Measurements from ENCODE around the gene MSTO1. TPM values are rescaled to one million over a fixed set of nuclear protein-coding genes. Genes with fewer than 3 reads are reported as not detected.
"Not testable (repeated sequence)": the region's sequence is repeated elsewhere in the genome, so short reads cannot be mapped to it uniquely, and the experiment has no call there.

Gene MSTO1
- total RNA-seq (12.8 TPM), polyA plus RNA-seq (26.0 TPM)
- long read RNA-seq, donor 1, partial matches to known transcripts: 0 of 1 reads
- long read RNA-seq, donor 1, other reads (novel, unspliced or antisense): 0 of 1 reads
- long read RNA-seq, donor 2, partial matches to known transcripts: 0 of 3 reads
- long read RNA-seq, donor 2, other reads (novel, unspliced or antisense): 0 of 3 reads
- long read RNA-seq, donor 3: 0 reads
- long read RNA-seq, donor 4: 0 reads
- long read RNA-seq, donor 5, partial matches to known transcripts: 0 of 3 reads
- long read RNA-seq, donor 5, other reads (novel, unspliced or antisense): 0 of 3 reads
- long read RNA-seq, donor 6, partial matches to known transcripts: 0 of 3 reads
- long read RNA-seq, donor 6, other reads (novel, unspliced or antisense): 0 of 3 reads
- long read RNA-seq, donor 7, partial matches to known transcripts: 0 of 2 reads
- long read RNA-seq, donor 7, other reads (novel, unspliced or antisense): 0 of 2 reads
- long read RNA-seq, donor 8: 0 reads
- long read RNA-seq, donor 9: 0 reads
- long read RNA-seq, donor 10, partial matches to known transcripts: 0 of 3 reads
- long read RNA-seq, donor 10, other reads (novel, unspliced or antisense): 0 of 3 reads

- Histone ChIP-seq H3K27me3 (ENCODE audit: control insufficient read depth in 2 of 2, insufficient read depth in 1 of 2, low read length in 1 of 2) (no peaks in the 10 kb centered on the region), H3K4me3 (ENCODE audit: low read length in 2 of 2) (peak within 1 kb of the TSS; percentile 55 to 56), H3K27ac (ENCODE audit: low read depth in 1 of 2, low read length in 1 of 2) (peak within 1 kb of the TSS; percentile 2 to 15), H3K4me1 (ENCODE audit: control insufficient read depth in 2 of 2, insufficient read depth in 2 of 2, low read length in 2 of 2) (peaks cover 0 to 4% of the 10 kb centered on the region in 2 donors), H3K36me3 (ENCODE audit: control insufficient read depth in 2 of 2, insufficient read depth in 2 of 2, low read length in 1 of 2) (peaks cover 8 to 11% of the 10 kb centered on the region in 2 donors), H3K9me3 (ENCODE audit: control insufficient read depth in 2 of 2, insufficient read depth in 1 of 2, low read length in 1 of 2) (no peaks in the 10 kb centered on the region)
- DNase-seq (ENCODE audit: low read depth in 6 of 9, low spot score in 9 of 9): peak; percentile 74 to 95 (median 86)
- WGBS: 8% methylated on average over 45 of the region's 47 CpGs
Observed at GRCh38 chr1:155609515-155610256, at the start of gene MSTO1. TSS of gene MSTO1 (plus strand) at chr1:155610218. CDS start at chr1:155610249, 31 bp downstream.

- peak in 4 of 9 donors; percentile 23 to 34 (median 29) for DNase-seq (ENCODE audit: low read depth in 6 of 9, low spot score in 9 of 9)
- not testable (repeated sequence) for H3K27me3 ChIP-seq (ENCODE audit: control insufficient read depth in 2 of 2, insufficient read depth in 1 of 2, low read length in 1 of 2); H3K9me3 ChIP-seq (ENCODE audit: control insufficient read depth in 2 of 2, insufficient read depth in 1 of 2, low read length in 1 of 2)
- H3K4me1 ChIP-seq (ENCODE audit: control insufficient read depth in 2 of 2, insufficient read depth in 2 of 2, low read length in 2 of 2): peaks cover 6 to 17% of the 10 kb centered on the region in 2 donors
- peak overlapping the region; percentile 74 to 75 for H3K4me3 ChIP-seq (ENCODE audit: low read length in 2 of 2)
- under 1% methylated on average over 49 of the region's 56 CpGs for WGBS
- peaks cover 5 to 15% of the 10 kb centered on the region in 2 donors for H3K36me3 ChIP-seq (ENCODE audit: control insufficient read depth in 2 of 2, insufficient read depth in 2 of 2, low read length in 1 of 2)
- H3K27ac ChIP-seq (ENCODE audit: low read depth in 1 of 2, low read length in 1 of 2): peak overlapping the region; percentile 96
Observed at GRCh38 chr1:155561779-155562580, 48.0 kb upstream of the MSTO1 start.

GRCh38 chr1:155562581-155563376 is 47.2 kb upstream of the MSTO1 start, which contains the start of gene ASH1L:
TSS of gene ASH1L (minus strand) at chr1:155562803. CDS start at chr1:155521519, 41,284 bp downstream.
- H3K27me3 ChIP-seq (ENCODE audit: control insufficient read depth in 2 of 2, insufficient read depth in 1 of 2, low read length in 1 of 2): no peaks in the 10 kb centered on the region
- H3K9me3 ChIP-seq (ENCODE audit: control insufficient read depth in 2 of 2, insufficient read depth in 1 of 2, low read length in 1 of 2): no peaks in the 10 kb centered on the region
- H3K36me3 ChIP-seq (ENCODE audit: control insufficient read depth in 2 of 2, insufficient read depth in 2 of 2, low read length in 1 of 2): peaks cover 5 to 16% of the 10 kb centered on the region in 2 donors
- peak; percentile 77 to 97 (median 92) for DNase-seq (ENCODE audit: low read depth in 6 of 9, low spot score in 9 of 9)
- WGBS: under 1% methylated on average over 87 of the region's 87 CpGs
- H3K27ac ChIP-seq (ENCODE audit: low read depth in 1 of 2, low read length in 1 of 2): peak within 1 kb of the TSS; percentile 96
- peaks cover 6 to 17% of the 10 kb centered on the region in 2 donors for H3K4me1 ChIP-seq (ENCODE audit: control insufficient read depth in 2 of 2, insufficient read depth in 2 of 2, low read length in 2 of 2)
- H3K4me3 ChIP-seq (ENCODE audit: low read length in 2 of 2): peak within 1 kb of the TSS; percentile 74 to 75

GRCh38 chr1:155563377-155564022 is 46.5 kb upstream of the MSTO1 start:
- DNase-seq (ENCODE audit: low read depth in 6 of 9, low spot score in 9 of 9): peak in 2 of 9 donors; percentile 11 to 13
- H3K4me3 ChIP-seq (ENCODE audit: low read length in 2 of 2): peak overlapping the region; percentile 74 to 75
- peak overlapping the region; percentile 96 for H3K27ac ChIP-seq (ENCODE audit: low read depth in 1 of 2, low read length in 1 of 2)
- H3K9me3 ChIP-seq (ENCODE audit: control insufficient read depth in 2 of 2, insufficient read depth in 1 of 2, low read length in 1 of 2); H3K27me3 ChIP-seq (ENCODE audit: control insufficient read depth in 2 of 2, insufficient read depth in 1 of 2, low read length in 1 of 2): not testable (repeated sequence)
- H3K36me3 ChIP-seq (ENCODE audit: control insufficient read depth in 2 of 2, insufficient read depth in 2 of 2, low read length in 1 of 2): peaks cover 4 to 16% of the 10 kb centered on the region in 2 donors
- H3K4me1 ChIP-seq (ENCODE audit: control insufficient read depth in 2 of 2, insufficient read depth in 2 of 2, low read length in 2 of 2): peaks cover 6 to 17% of the 10 kb centered on the region in 2 donors
- under 1% methylated on average over 19 of the region's 19 CpGs for whole genome bisulfite sequencing

GRCh38 chr1:155569988-155570592 is 39.9 kb upstream of the MSTO1 start:
- 98% methylated on average over 6 of the region's 6 CpGs for WGBS
- H3K36me3 ChIP-seq (ENCODE audit: control insufficient read depth in 2 of 2, insufficient read depth in 2 of 2, low read length in 1 of 2): peaks cover 3 to 18% of the 10 kb centered on the region in 2 donors
- no peaks in the 10 kb centered on the region for H3K27me3 ChIP-seq (ENCODE audit: control insufficient read depth in 2 of 2, insufficient read depth in 1 of 2, low read length in 1 of 2)
- no peak overlapping the region for H3K27ac ChIP-seq (ENCODE audit: low read depth in 1 of 2, low read length in 1 of 2)
- no peak overlapping the region for H3K4me3 ChIP-seq (ENCODE audit: low read length in 2 of 2)
- H3K4me1 ChIP-seq (ENCODE audit: control insufficient read depth in 2 of 2, insufficient read depth in 2 of 2, low read length in 2 of 2): peaks cover 0 to under 1% of the 10 kb centered on the region in 2 donors
- no peak for DNase-seq (ENCODE audit: low read depth in 6 of 9, low spot score in 9 of 9)
- H3K9me3 ChIP-seq (ENCODE audit: control insufficient read depth in 2 of 2, insufficient read depth in 1 of 2, low read length in 1 of 2): no peaks in the 10 kb centered on the region

- no peak for DNase-seq (ENCODE audit: low read depth in 6 of 9, low spot score in 9 of 9)
- no peak overlapping the region for H3K4me3 ChIP-seq (ENCODE audit: low read length in 2 of 2)
- H3K9me3 ChIP-seq (ENCODE audit: control insufficient read depth in 2 of 2, insufficient read depth in 1 of 2, low read length in 1 of 2): no peaks in the 10 kb centered on the region
- peaks cover 3 to 18% of the 10 kb centered on the region in 2 donors for H3K36me3 ChIP-seq (ENCODE audit: control insufficient read depth in 2 of 2, insufficient read depth in 2 of 2, low read length in 1 of 2)
- no peak overlapping the region for H3K27ac ChIP-seq (ENCODE audit: low read depth in 1 of 2, low read length in 1 of 2)
- H3K27me3 ChIP-seq (ENCODE audit: control insufficient read depth in 2 of 2, insufficient read depth in 1 of 2, low read length in 1 of 2): no peaks in the 10 kb centered on the region
- 97% methylated on average over 4 of the region's 4 CpGs for WGBS
- no peaks in the 10 kb centered on the region for H3K4me1 ChIP-seq (ENCODE audit: control insufficient read depth in 2 of 2, insufficient read depth in 2 of 2, low read length in 2 of 2)
Observed at GRCh38 chr1:155570593-155570990, 39.4 kb upstream of the MSTO1 start.

- no peak for DNase-seq (ENCODE audit: low read depth in 6 of 9, low spot score in 9 of 9)
- no peak overlapping the region for H3K27ac ChIP-seq (ENCODE audit: low read depth in 1 of 2, low read length in 1 of 2)
- H3K27me3 ChIP-seq (ENCODE audit: control insufficient read depth in 2 of 2, insufficient read depth in 1 of 2, low read length in 1 of 2): no peaks in the 10 kb centered on the region
- 100% methylated on average over 3 of the region's 3 CpGs for WGBS
- no peaks in the 10 kb centered on the region for H3K9me3 ChIP-seq (ENCODE audit: control insufficient read depth in 2 of 2, insufficient read depth in 1 of 2, low read length in 1 of 2)
- H3K4me1 ChIP-seq (ENCODE audit: control insufficient read depth in 2 of 2, insufficient read depth in 2 of 2, low read length in 2 of 2): no peaks in the 10 kb centered on the region
- H3K36me3 ChIP-seq (ENCODE audit: control insufficient read depth in 2 of 2, insufficient read depth in 2 of 2, low read length in 1 of 2): peaks cover 3 to 7% of the 10 kb centered on the region in 2 donors
- H3K4me3 ChIP-seq (ENCODE audit: low read length in 2 of 2): no peak overlapping the region
Observed at GRCh38 chr1:155574077-155574476, 35.9 kb upstream of the MSTO1 start.

Data from thymus (tissue), 14 donors.